Immature natural killer cell (primary cell): ENCODE results near the gene WDR70. TPM values are rescaled to one million over a fixed set of nuclear protein-coding genes. Genes with fewer than 3 reads are reported as not detected.
A peak's percentile ranks its signal among the peaks of the same experiment; 100 is the strongest.
"Not testable (repeated sequence)": the region's sequence is repeated elsewhere in the genome, so short reads cannot be mapped to it uniquely, and the experiment has no call there.

Source experiments
- DNase-seq, 3 donors: peaks; one replicate each; pipeline ENCODE4 v3.0.0; 2022; ENCODE audit warnings: mixed read lengths in 1 of 3
- H3K27ac Mint-ChIP-seq, 6 donors: one replicate each; pipeline ENCODE4 v1.8.0; 2020; ENCODE audit warnings: mixed read lengths in 6 of 6, mild to moderate bottlenecking in 5 of 6, inconsistent platforms in 4 of 6, moderate library complexity in 3 of 6
- H3K27me3 Mint-ChIP-seq, 3 donors: one replicate each; pipeline ENCODE4 v1.8.0; 2020 to 2021; ENCODE audit warnings: low read depth in 3 of 3, mild to moderate bottlenecking in 3 of 3, mixed read lengths in 3 of 3, moderate library complexity in 3 of 3, inconsistent platforms in 1 of 3
- H3K36me3 Mint-ChIP-seq, 3 donors: one replicate each; pipeline ENCODE4 v1.8.0; 2020; ENCODE audit warnings: mixed read lengths in 3 of 3, inconsistent platforms in 2 of 3, mild to moderate bottlenecking in 2 of 3
- H3K4me1 Mint-ChIP-seq, 2 donors: one replicate each; pipeline ENCODE4 v1.8.0; 2020; ENCODE audit warnings: inconsistent platforms in 2 of 2, mild to moderate bottlenecking in 2 of 2, mixed read lengths in 2 of 2, moderate library complexity in 1 of 2
- H3K4me3 Mint-ChIP-seq, 5 donors: one replicate each; pipeline ENCODE4 v1.8.0; 2020; ENCODE audit warnings: mild to moderate bottlenecking in 5 of 5, mixed read lengths in 5 of 5, inconsistent platforms in 3 of 5, moderate library complexity in 3 of 5
- H3K9me3 Mint-ChIP-seq, 6 donors: one replicate each; pipeline ENCODE4 v1.8.0; 2020; ENCODE audit warnings: mild to moderate bottlenecking in 6 of 6, mixed read lengths in 6 of 6, inconsistent platforms in 4 of 6, moderate library complexity in 3 of 6
- polyA plus RNA-seq, 3 donors: library from polyadenylated mRNA; unstranded; fragments of 300-500 nt; fragmentation: Illumina TruSeq; gene quantifications; one replicate each; pipeline ENCODE4 v1.2.3, GENCODE V29; 2021

The WDR70 gene
- polyA plus RNA-seq, 3 donors from 2014 or later: 18.4 to 20.0 (median 18.6) TPM

- H3K27me3 Mint-ChIP-seq, DNase-seq: not testable (repeated sequence)
- Mint-ChIP-seq H3K9me3 (peaks cover 0 to 11% (median 4%) of the 10 kb centered on the region in 6 donors), H3K4me3 (peak overlapping the region in 1 of 5 donors; percentile 23), H3K4me1 (peaks cover 16 to 33% of the 10 kb centered on the region in 2 donors), H3K36me3 (peaks cover 8 to 22% (median 20%) of the 10 kb centered on the region in 3 donors), H3K27ac (peak overlapping the region in 1 of 6 donors; percentile 52)
Measured at GRCh38 chr5:37679903-37680302, 300.8 kb downstream of the WDR70 start.

- Mint-ChIP-seq H3K36me3 (peaks cover 8 to 21% (median 20%) of the 10 kb centered on the region in 3 donors), H3K4me3 (no peak overlapping the region), H3K4me1 (peaks cover 16 to 27% of the 10 kb centered on the region in 2 donors), H3K9me3 (peaks cover 0 to 11% (median 2%) of the 10 kb centered on the region in 6 donors), H3K27me3 (peaks cover 0 to 4% (median 3%) of the 10 kb centered on the region in 3 donors), H3K27ac (no peak overlapping the region)
- no peak for DNase-seq
Measured at GRCh38 chr5:37683072-37683471, 304.0 kb downstream of the WDR70 start.

- H3K4me1 Mint-ChIP-seq: peaks cover 9 to 20% of the 10 kb centered on the region in 2 donors
- peaks cover 0 to 4% (median 3%) of the 10 kb centered on the region in 3 donors for H3K27me3 Mint-ChIP-seq
- H3K4me3 Mint-ChIP-seq: no peak overlapping the region
- H3K27ac Mint-ChIP-seq: no peak overlapping the region
- peaks cover 0 to 11% (median 1%) of the 10 kb centered on the region in 6 donors for H3K9me3 Mint-ChIP-seq
- DNase-seq: no peak
- H3K36me3 Mint-ChIP-seq: peaks cover 8 to 23% (median 22%) of the 10 kb centered on the region in 3 donors
Measured at GRCh38 chr5:37685211-37685610, 306.1 kb downstream of the WDR70 start.

- Mint-ChIP-seq H3K27ac (no peak overlapping the region), H3K4me1 (peaks cover 5 to 14% of the 10 kb centered on the region in 2 donors), H3K4me3 (no peak overlapping the region), H3K9me3 (peaks cover 0 to 11% (median 2%) of the 10 kb centered on the region in 6 donors), H3K36me3 (peaks cover 8 to 28% (median 23%) of the 10 kb centered on the region in 3 donors), H3K27me3 (peaks cover 0 to 4% (median 4%) of the 10 kb centered on the region in 3 donors)
- DNase-seq: no peak
Measured at GRCh38 chr5:37685816-37686215, 306.7 kb downstream of the WDR70 start.

GRCh38 chr5:37688925-37689324, 309.8 kb downstream of the WDR70 start:
- not testable (repeated sequence) for H3K27ac Mint-ChIP-seq

GRCh38 chr5:37694333-37694732, 315.2 kb downstream of the WDR70 start:
- Mint-ChIP-seq H3K9me3 (peaks cover 0 to 20% (median 9%) of the 10 kb centered on the region in 6 donors), H3K36me3 (peaks cover 3 to 24% (median 17%) of the 10 kb centered on the region in 3 donors)
- H3K27me3 Mint-ChIP-seq, H3K4me1 Mint-ChIP-seq, DNase-seq, H3K4me3 Mint-ChIP-seq, H3K27ac Mint-ChIP-seq: not testable (repeated sequence)

More at GRCh38 chr5:37688925-37689324, 309.8 kb downstream of the WDR70 start:
- Mint-ChIP-seq H3K9me3 (peaks cover 0 to 17% (median 8%) of the 10 kb centered on the region in 6 donors), H3K36me3 (peaks cover 0 to 19% (median 12%) of the 10 kb centered on the region in 3 donors)
- H3K4me3 Mint-ChIP-seq, DNase-seq, H3K27me3 Mint-ChIP-seq, H3K4me1 Mint-ChIP-seq: not testable (repeated sequence)

- DNase-seq: no peak
- Mint-ChIP-seq H3K9me3 (peaks cover 0 to 20% (median 9%) of the 10 kb centered on the region in 6 donors), H3K36me3 (peaks cover 3 to 25% (median 12%) of the 10 kb centered on the region in 3 donors), H3K4me3 (no peak overlapping the region), H3K27ac (no peak overlapping the region), H3K4me1 (no peaks in the 10 kb centered on the region), H3K27me3 (peaks cover 0 to 6% (median 3%) of the 10 kb centered on the region in 3 donors)
Measured at GRCh38 chr5:37694867-37695266, 315.7 kb downstream of the WDR70 start.

- Mint-ChIP-seq H3K4me1 (no peaks in the 10 kb centered on the region), H3K27me3 (peaks cover 0 to 6% (median 3%) of the 10 kb centered on the region in 3 donors), H3K36me3 (peaks cover 3 to 19% (median 11%) of the 10 kb centered on the region in 3 donors), H3K4me3 (no peak overlapping the region), H3K9me3 (peaks cover 0 to 16% (median 8%) of the 10 kb centered on the region in 6 donors), H3K27ac (no peak overlapping the region)
- no peak for DNase-seq
Measured at GRCh38 chr5:37695647-37696046, 316.5 kb downstream of the WDR70 start.

- DNase-seq: no peak
Measured at GRCh38 chr5:37696190-37697021, 317.3 kb downstream of the WDR70 start.

GRCh38 chr5:37701868-37702267, 322.8 kb downstream of the WDR70 start:
- no peak overlapping the region for H3K4me3 Mint-ChIP-seq
- peaks cover 0 to 3% (median 0%) of the 10 kb centered on the region in 3 donors for H3K27me3 Mint-ChIP-seq
- no peaks in the 10 kb centered on the region for H3K4me1 Mint-ChIP-seq
- H3K27ac Mint-ChIP-seq: no peak overlapping the region
- H3K9me3 Mint-ChIP-seq: no peaks in the 10 kb centered on the region
- no peak for DNase-seq
- peaks cover 22 to 37% (median 25%) of the 10 kb centered on the region in 3 donors for H3K36me3 Mint-ChIP-seq

More at GRCh38 chr5:37696190-37697021, 317.3 kb downstream of the WDR70 start:
- no peak overlapping the region for H3K27ac Mint-ChIP-seq
- H3K36me3 Mint-ChIP-seq: peaks cover 3 to 19% (median 14%) of the 10 kb centered on the region in 3 donors
- H3K4me1 Mint-ChIP-seq: no peaks in the 10 kb centered on the region
- peaks cover 0 to 6% (median 5%) of the 10 kb centered on the region in 3 donors for H3K27me3 Mint-ChIP-seq
- H3K4me3 Mint-ChIP-seq: no peak overlapping the region
- peaks cover 0 to 16% (median 7%) of the 10 kb centered on the region in 6 donors for H3K9me3 Mint-ChIP-seq

- no peak for DNase-seq
- Mint-ChIP-seq H3K27me3 (peaks cover 0 to 3% (median 0%) of the 10 kb centered on the region in 3 donors), H3K36me3 (peaks cover 22 to 32% (median 22%) of the 10 kb centered on the region in 3 donors), H3K4me3 (no peak overlapping the region), H3K9me3 (no peaks in the 10 kb centered on the region), H3K4me1 (no peaks in the 10 kb centered on the region), H3K27ac (no peak overlapping the region)
Measured at GRCh38 chr5:37703841-37704241, 324.7 kb downstream of the WDR70 start.

GRCh38 chr5:37704406-37704805, 325.3 kb downstream of the WDR70 start:
- no peak overlapping the region for H3K27ac Mint-ChIP-seq
- H3K36me3 Mint-ChIP-seq: peaks cover 16 to 27% (median 22%) of the 10 kb centered on the region in 3 donors
- H3K4me3 Mint-ChIP-seq: no peak overlapping the region
- H3K27me3 Mint-ChIP-seq: peaks cover 0 to 3% (median 0%) of the 10 kb centered on the region in 3 donors
- DNase-seq: no peak
- H3K4me1 Mint-ChIP-seq: no peaks in the 10 kb centered on the region
- no peaks in the 10 kb centered on the region for H3K9me3 Mint-ChIP-seq

GRCh38 chr5:37709020-37709419, 329.9 kb downstream of the WDR70 start:
- no peak overlapping the region for H3K27ac Mint-ChIP-seq
- H3K36me3 Mint-ChIP-seq: peaks cover 12 to 24% (median 19%) of the 10 kb centered on the region in 3 donors
- H3K4me3 Mint-ChIP-seq: no peak overlapping the region
- no peaks in the 10 kb centered on the region for H3K4me1 Mint-ChIP-seq
- H3K9me3 Mint-ChIP-seq: no peaks in the 10 kb centered on the region
- peaks cover 0 to 2% (median 0%) of the 10 kb centered on the region in 3 donors for H3K27me3 Mint-ChIP-seq
- DNase-seq: no peak

GRCh38 chr5:37710965-37711364, 331.8 kb downstream of the WDR70 start:
- no peak overlapping the region for H3K27ac Mint-ChIP-seq
- H3K9me3 Mint-ChIP-seq: no peaks in the 10 kb centered on the region
- no peaks in the 10 kb centered on the region for H3K4me1 Mint-ChIP-seq
- DNase-seq: no peak
- peaks cover 0 to 2% (median 0%) of the 10 kb centered on the region in 3 donors for H3K27me3 Mint-ChIP-seq
- no peak overlapping the region for H3K4me3 Mint-ChIP-seq
- peaks cover 10 to 21% (median 15%) of the 10 kb centered on the region in 3 donors for H3K36me3 Mint-ChIP-seq
